ENCODE measurements around the gene INTS11.

INTS11 gene

DNA sequence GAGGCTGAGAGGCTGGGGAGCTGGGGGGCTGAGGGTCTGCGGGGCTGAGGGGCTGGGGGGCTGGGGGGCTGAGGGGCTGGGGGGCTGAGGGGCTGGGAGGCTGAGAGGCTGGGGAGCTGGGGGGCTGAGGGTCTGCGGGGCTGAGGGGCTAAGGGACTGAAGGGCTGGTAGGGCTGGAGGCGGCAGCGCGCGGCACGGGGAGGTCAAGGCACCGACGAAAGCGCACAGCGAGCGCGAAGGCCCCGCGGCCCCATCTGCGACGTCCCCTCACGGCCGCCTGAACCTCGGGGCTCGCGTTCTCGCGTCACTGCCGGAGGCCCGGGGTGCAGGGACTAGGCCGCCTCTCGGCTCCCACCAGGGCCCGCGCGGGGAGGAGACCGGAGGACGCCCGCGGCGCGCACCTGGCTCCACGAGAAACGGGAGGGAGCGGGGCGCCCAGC, 356 bp downstream of the INTS11 start:
- DNase-seq (ENCODE audit: low read depth, low spot score): no peak
- peak overlapping the region; percentile 91 for H3K9ac ChIP-seq (ENCODE audit: insufficient read length)

DNA sequence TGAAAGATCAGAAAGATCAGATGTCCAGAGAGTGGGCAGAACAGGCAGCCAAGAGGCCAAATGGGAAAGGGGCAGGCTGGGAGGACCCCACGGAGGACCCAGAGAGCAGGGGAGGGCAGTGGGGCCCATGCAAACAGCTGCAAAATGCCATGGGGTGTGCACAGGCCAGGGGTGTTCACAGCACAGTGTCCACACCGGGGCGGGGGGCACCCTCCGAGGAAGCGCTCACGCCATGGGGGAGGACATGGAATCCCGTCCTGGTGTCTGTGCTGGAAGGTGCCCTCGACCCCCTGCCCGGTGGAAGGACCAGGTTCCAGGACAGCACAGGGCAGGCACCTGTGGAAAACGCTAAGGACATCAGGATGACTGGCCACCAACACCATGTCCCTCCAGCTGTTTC, 1.5 kb downstream of the INTS11 start:
- DNase-seq (ENCODE audit: low read depth, low spot score): no peak
- peaks cover 13% of the 10 kb centered on the region; the same call in 1 of the 2 replicates for H3K36me3 ChIP-seq (ENCODE audit: insufficient read depth, low read length)
- no peak overlapping the region for H3K27ac ChIP-seq
- H3K4me3 ChIP-seq: peak overlapping the region; percentile 54; the same call in 1 of the 2 replicates
- no peaks in the 10 kb centered on the region for H3K9me3 ChIP-seq (ENCODE audit: low read depth, low read length)
- TF ChIP-seq EZH2 (IDR thresholded peaks at IDR 0.05) (no peak), POLR2AphosphoS5 (IDR thresholded peaks at IDR 0.05; ENCODE audit: borderline replicate concordance, low read depth, low read length) (no peak), FOXP2 (optimal IDR thresholded peaks at IDR 0.05; ENCODE audit: control extremely low read depth, extremely low read length, insufficient read depth) (no peak)
- no peak overlapping the region for H3K9ac ChIP-seq (ENCODE audit: insufficient read length)

More for the DNA sequence above, 356 bp downstream of the INTS11 start:
- peak overlapping the region; percentile 82 for H3K4me3 ChIP-seq
- H3K36me3 ChIP-seq (ENCODE audit: insufficient read depth, low read length): peaks cover 6% of the 10 kb centered on the region; the same call in 1 of the 2 replicates
- TF ChIP-seq FOXP2 (optimal IDR thresholded peaks at IDR 0.05; ENCODE audit: control extremely low read depth, extremely low read length, insufficient read depth) (no peak), EZH2 (IDR thresholded peaks at IDR 0.05) (no peak), POLR2AphosphoS5 (IDR thresholded peaks at IDR 0.05; ENCODE audit: borderline replicate concordance, low read depth, low read length) (no peak)
- no peaks in the 10 kb centered on the region for H3K9me3 ChIP-seq (ENCODE audit: low read depth, low read length)
- H3K27ac ChIP-seq: 0 out of 2 replicates have a peak overlapping the region, but pooled peaks have one; percentile 50

DNA sequence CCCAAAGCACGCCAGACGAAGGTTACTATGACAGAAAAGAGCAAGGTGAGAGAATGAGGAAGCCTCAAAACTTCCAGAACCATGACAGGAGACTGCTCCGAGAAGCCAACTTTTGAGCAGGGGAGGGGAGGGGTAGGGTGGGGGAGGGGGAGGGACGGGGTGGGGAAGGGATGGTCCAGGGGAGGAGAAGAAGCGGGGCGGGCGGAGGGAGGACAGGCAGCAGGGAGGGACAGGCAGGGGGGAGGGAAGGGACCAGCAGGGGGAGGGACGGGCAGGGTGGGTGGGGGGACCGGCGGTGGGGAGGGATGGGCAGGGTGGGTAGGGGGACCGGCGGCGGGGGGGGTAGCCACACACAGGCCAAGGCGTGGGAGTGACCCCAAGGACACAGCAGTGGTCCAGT, 2.0 kb downstream of the INTS11 start:
- Histone ChIP-seq H3K9me3 (ENCODE audit: low read depth, low read length) (no peaks in the 10 kb centered on the region), H3K27ac (no peak overlapping the region), H3K36me3 (ENCODE audit: insufficient read depth, low read length) (peaks cover 14% of the 10 kb centered on the region; the same call in 1 of the 2 replicates), H3K4me3 (no peak overlapping the region), H3K9ac (ENCODE audit: insufficient read length) (no peak overlapping the region)
- TF ChIP-seq EZH2 (IDR thresholded peaks at IDR 0.05) (no peak), FOXP2 (optimal IDR thresholded peaks at IDR 0.05; ENCODE audit: control extremely low read depth, extremely low read length, insufficient read depth) (no peak), POLR2AphosphoS5 (IDR thresholded peaks at IDR 0.05; ENCODE audit: borderline replicate concordance, low read depth, low read length) (no peak)
- no peak for DNase-seq (ENCODE audit: low read depth, low spot score)

DNA sequence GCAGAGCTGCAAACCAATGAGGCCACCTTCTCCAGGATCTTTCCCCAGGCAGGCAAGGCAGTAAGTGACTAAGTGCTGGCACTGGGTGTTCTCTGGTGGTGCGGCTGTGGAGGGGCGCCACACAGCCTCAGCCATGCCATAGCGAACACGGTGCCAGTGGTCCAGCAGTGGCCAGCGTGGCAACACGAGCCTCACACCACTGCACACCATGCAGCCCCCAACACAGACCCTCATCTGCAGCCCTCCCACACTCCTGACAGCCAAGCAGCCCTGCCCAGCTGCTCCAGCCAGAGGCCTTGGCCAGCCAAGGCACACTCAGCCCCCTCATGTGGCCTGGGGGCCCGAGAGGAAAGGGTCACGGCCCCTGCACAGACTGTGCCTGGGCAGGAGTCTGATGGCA, 3.0 kb downstream of the INTS11 start:
- no peak overlapping the region for H3K27ac ChIP-seq
- DNase-seq (ENCODE audit: low read depth, low spot score): no peak

DNA sequence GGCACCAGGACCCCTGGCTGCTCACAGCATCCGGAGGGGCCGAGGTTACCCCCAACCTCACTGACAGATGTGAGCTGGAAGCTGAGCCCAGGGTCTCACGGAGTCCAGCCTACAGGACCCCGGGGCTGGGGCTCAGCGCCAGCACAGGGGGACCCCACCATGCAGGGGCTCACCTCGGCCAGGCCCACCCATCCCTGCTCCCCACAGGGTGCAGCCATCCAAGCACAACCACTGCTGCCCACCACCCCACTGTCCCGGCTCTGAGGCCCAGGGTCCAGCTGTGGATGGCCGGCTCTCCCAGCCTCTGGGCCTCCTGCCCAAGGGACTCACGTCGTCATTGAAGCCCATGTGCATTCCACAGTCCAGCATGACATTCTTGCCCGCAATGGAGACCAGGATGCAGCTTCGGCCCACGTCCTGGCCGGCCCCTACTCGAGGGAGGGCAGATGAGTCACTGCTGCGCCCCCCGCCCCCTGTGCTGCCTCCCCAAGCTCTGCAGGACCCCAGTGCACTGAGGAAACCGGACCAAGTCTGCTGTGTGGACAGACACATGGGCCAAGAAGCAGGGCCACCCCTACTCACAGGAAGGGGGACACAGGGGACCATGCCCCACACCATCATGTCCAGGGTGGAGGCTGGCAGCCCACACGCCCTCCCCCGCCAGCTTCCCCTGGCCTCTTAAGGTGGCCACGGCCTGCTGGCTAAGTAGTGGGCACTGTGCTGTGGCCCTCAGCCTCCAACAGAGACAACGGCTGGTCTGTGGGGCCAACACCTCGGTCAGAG, 3.6 kb downstream of the INTS11 start:
- TF ChIP-seq POLR2AphosphoS5 (IDR thresholded peaks at IDR 0.05; ENCODE audit: borderline replicate concordance, low read depth, low read length) (no peak), FOXP2 (optimal IDR thresholded peaks at IDR 0.05; ENCODE audit: control extremely low read depth, extremely low read length, insufficient read depth) (no peak), EZH2 (IDR thresholded peaks at IDR 0.05) (no peak)
- H3K27ac ChIP-seq: no peak overlapping the region
- no peak overlapping the region for H3K4me3 ChIP-seq
- peaks cover 14% of the 10 kb centered on the region; the same call in 1 of the 2 replicates for H3K36me3 ChIP-seq (ENCODE audit: insufficient read depth, low read length)
- H3K9me3 ChIP-seq (ENCODE audit: low read depth, low read length): no peaks in the 10 kb centered on the region
- no peak for DNase-seq (ENCODE audit: low read depth, low spot score)
- H3K9ac ChIP-seq (ENCODE audit: insufficient read length): no peak overlapping the region

More for the DNA sequence above, 3.0 kb downstream of the INTS11 start:
- Histone ChIP-seq H3K9ac (ENCODE audit: insufficient read length) (no peak overlapping the region), H3K36me3 (ENCODE audit: insufficient read depth, low read length) (peaks cover 14% of the 10 kb centered on the region; the same call in 1 of the 2 replicates), H3K9me3 (ENCODE audit: low read depth, low read length) (no peaks in the 10 kb centered on the region), H3K4me3 (no peak overlapping the region)
- TF ChIP-seq POLR2AphosphoS5 (IDR thresholded peaks at IDR 0.05; ENCODE audit: borderline replicate concordance, low read depth, low read length): no peak
- TF ChIP-seq FOXP2 (optimal IDR thresholded peaks at IDR 0.05; ENCODE audit: control extremely low read depth, extremely low read length, insufficient read depth): no peak
- no peak for TF ChIP-seq EZH2 (IDR thresholded peaks at IDR 0.05)

DNA sequence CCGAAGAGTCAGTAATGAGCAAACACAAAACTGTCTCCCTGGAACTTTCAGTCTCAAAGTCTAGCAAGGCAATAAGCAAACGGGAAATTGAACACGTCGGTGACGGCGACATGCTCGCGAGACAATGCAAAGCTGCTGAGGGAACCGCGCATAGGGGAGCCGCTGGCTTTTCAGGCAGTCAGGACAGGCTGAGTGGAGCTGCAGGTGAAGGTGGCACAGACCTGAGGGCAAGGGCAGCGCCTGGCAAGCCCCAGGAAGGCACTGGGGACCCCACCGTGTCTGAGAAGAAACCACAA, 4.9 kb downstream of the INTS11 start:
- DNase-seq (ENCODE audit: low read depth, low spot score): no peak
- Histone ChIP-seq H3K36me3 (ENCODE audit: insufficient read depth, low read length) (peaks cover 18% of the 10 kb centered on the region; the same call in 1 of the 2 replicates), H3K27ac (no peak overlapping the region), H3K9me3 (ENCODE audit: low read depth, low read length) (no peaks in the 10 kb centered on the region), H3K4me3 (no peak overlapping the region), H3K9ac (ENCODE audit: insufficient read length) (no peak overlapping the region)
- TF ChIP-seq FOXP2 (optimal IDR thresholded peaks at IDR 0.05; ENCODE audit: control extremely low read depth, extremely low read length, insufficient read depth) (no peak), EZH2 (IDR thresholded peaks at IDR 0.05) (no peak), POLR2AphosphoS5 (IDR thresholded peaks at IDR 0.05; ENCODE audit: borderline replicate concordance, low read depth, low read length) (no peak)

DNA sequence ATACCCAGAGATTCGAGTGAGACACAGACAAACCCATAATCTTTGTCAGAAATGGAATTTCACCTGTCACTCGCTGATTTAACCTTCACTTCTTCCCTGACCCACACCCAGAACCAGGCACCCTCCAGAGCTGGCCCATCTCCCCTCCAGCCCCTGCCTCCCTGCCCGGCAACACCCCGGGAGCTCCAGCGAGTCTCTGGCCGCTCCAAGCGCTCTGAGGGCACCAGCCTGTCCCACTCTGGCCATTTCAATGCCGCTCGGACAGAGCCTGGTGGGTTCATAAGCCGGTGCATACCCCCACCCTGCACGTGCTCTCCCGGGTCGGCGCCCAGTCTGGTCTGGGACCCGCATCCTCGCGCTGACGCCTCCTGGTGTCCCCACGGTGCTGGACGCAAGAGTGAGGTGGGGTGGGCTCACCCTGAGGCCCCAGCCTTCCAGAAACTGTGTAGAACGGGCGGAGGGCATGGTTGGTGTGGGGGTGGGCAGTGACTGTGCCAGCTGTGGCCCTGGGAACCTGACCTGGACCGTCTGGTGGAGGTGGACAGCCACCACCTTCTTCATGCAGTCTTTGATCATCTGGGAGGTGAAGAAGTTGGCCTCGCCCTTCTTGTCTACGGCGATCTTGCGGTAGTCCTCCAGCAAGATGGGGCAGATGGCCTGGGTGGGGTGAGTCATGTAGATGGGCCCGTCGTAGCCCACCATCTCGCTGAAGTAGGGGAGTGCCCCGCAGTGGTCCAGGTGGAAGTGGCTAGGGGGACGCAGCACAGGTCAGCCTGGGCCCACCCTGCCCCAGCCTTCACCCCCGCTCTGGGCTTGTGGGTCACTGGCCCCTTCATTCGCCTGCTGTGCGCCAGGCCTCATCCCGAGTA, 5.4 kb downstream of the INTS11 start:
- TF ChIP-seq FOXP2 (optimal IDR thresholded peaks at IDR 0.05; ENCODE audit: control extremely low read depth, extremely low read length, insufficient read depth): no peak
- no peak; the same call in 1 of the 2 replicates for TF ChIP-seq POLR2AphosphoS5 (IDR thresholded peaks at IDR 0.05; ENCODE audit: borderline replicate concordance, low read depth, low read length)
- TF ChIP-seq EZH2 (IDR thresholded peaks at IDR 0.05): no peak
- no peak overlapping the region for H3K27ac ChIP-seq
- no peak for DNase-seq (ENCODE audit: low read depth, low spot score)
- no peaks in the 10 kb centered on the region for H3K9me3 ChIP-seq (ENCODE audit: low read depth, low read length)
- H3K9ac ChIP-seq (ENCODE audit: insufficient read length): no peak overlapping the region
- H3K4me3 ChIP-seq: no peak overlapping the region
- H3K36me3 ChIP-seq (ENCODE audit: insufficient read depth, low read length): peaks cover 24% of the 10 kb centered on the region; the same call in 1 of the 2 replicates

DNA sequence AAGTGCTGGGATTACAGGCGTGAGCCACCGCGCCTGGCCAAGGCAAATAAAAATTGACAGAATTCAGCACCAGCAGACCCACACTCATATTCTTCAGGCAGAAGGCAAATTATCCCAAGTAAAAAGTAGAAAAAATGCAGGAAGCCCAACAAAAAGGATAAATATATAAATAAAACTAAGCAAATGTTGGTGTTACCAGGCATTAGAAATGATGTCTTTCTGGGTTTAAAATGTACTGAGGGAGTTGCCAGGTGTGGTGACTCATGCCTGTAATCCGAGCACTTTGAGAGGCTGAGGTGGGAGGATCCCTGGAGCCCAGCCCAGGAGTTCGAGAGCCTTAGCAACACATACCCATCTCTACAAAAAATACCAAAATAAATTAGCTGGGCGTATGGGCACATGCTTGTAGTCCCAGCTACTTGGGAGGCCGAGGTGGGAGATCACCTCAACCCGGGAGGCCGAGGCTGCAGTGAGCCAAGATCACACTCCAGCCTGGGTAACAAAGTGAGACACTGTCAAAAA, 6.3 kb downstream of the INTS11 start:
- H3K4me3 ChIP-seq: no peak overlapping the region
- peaks cover 32% of the 10 kb centered on the region; the same call in 1 of the 2 replicates for H3K36me3 ChIP-seq (ENCODE audit: insufficient read depth, low read length)
- no peak for DNase-seq (ENCODE audit: low read depth, low spot score)
- H3K9me3 ChIP-seq (ENCODE audit: low read depth, low read length): no peaks in the 10 kb centered on the region
- peak overlapping the region; percentile 40; the same call in 1 of the 2 replicates for H3K27ac ChIP-seq
- TF ChIP-seq EZH2 (IDR thresholded peaks at IDR 0.05) (no peak), FOXP2 (optimal IDR thresholded peaks at IDR 0.05; ENCODE audit: control extremely low read depth, extremely low read length, insufficient read depth) (no peak), POLR2AphosphoS5 (IDR thresholded peaks at IDR 0.05; ENCODE audit: borderline replicate concordance, low read depth, low read length) (no peak)
- no peak overlapping the region for H3K9ac ChIP-seq (ENCODE audit: insufficient read length)

Measured in SK-N-MC (cell line).